Activated T-cell treated with anti-CD3 and anti-CD28 coated beads for 24 hours (primary cell): Measurements from ENCODE around the gene SHISA6.
"Not testable (repeated sequence)": the region's sequence is repeated elsewhere in the genome, so short reads cannot be mapped to it uniquely, and the experiment has no call there.

Source experiments
- DNase-seq: peaks from one replicate; pipeline ENCODE4 v3.0.0-alpha.2; 2020; ENCODE audit warnings: low read depth

Gene SHISA6

DNA sequence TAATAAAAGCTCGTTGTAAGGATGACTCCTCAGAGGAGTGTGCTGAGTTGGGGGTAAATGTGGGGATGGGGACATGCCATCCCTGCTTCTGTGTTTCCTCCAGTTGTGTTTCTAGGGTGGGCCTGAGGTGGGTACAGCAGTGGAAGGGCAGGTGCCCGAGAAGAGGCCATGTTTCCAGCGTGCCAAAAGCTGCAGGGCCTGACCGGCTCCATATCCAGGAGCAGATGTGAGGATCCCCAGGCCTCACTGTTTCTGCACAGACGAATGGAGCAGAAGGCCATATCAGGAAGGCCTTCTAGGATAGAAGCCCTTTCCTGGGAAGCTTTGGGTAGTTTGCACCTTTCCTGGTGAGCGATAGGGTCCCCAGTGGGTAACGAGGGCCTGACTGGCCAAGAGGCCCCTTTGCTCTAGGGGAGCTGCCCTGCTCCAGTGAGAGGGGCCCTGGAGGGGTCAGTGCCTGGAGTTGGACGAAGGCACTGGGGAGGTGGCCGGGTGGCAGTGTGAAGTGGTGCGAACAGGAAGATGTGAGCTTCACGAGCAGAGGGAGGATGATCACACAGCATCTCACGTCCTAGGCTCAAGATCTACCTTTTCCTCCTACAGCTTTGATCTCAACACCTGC lies 62.9 kb downstream of the SHISA6 start:
- no peak for DNase-seq

DNA sequence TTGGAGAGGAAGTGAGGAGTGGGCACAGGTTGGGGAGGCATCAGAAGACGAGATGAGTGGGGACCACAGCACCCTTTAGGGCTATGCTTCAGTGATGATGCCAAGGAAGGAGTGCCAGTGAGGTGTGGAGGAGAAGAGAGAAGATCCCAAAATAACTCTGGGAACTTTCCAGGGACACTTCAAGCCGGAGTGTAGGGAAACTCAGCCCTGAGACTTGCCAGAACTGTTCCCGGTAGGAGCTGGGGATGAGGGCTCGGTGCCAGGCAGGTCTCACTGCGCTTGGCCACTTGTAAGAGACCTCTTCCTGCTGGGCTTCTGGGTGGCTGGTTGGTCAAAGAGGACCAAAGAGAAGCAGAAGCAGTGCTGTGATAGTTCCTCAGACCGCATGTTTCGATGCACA lies 63.6 kb downstream of the SHISA6 start:
- DNase-seq: no peak

- no peak for DNase-seq
Observed at GRCh38 chr17:11305524-11305923, 64.5 kb downstream of the SHISA6 start.

- DNase-seq: no peak
Observed at GRCh38 chr17:11308531-11308930, 67.5 kb downstream of the SHISA6 start.

DNA sequence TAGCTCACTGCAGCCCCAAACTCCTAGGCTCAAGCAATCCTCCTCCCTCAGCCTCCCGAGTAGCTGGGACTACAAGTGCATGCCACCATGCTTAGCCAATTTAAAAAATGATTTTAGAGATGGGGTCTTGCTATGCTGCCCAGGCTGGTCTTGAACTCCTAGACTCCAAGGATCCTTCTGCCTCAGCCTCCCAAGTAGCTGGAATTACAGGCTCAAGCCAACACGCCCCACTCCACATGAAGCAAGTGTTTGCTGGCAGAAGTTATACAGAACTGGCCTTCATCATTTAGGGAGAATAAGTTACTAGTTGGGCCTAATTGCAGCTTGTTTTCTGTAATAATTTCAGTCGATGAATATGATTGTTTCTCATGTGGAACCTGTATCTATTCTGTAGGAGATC lies 68.0 kb downstream of the SHISA6 start:
- DNase-seq: no peak

DNA sequence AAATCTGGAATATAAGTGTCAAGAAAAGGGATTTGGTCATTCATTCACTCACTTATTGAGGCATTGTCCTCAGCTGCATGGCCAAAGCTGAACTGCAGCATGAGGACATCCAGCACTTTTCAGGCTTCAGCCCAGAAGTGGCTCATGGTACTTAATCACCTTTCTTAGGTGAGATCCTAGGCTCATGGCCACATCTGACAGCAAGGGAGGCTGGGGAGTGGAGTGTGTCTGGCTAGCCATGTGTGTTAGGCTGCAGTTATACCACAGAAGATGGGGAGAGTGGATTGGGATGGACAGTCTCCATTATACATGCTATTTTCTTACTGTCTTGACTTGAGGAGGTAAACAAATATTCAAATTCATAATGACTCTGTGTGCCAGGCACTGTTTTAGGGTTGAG lies 68.8 kb downstream of the SHISA6 start:
- DNase-seq: no peak

DNA sequence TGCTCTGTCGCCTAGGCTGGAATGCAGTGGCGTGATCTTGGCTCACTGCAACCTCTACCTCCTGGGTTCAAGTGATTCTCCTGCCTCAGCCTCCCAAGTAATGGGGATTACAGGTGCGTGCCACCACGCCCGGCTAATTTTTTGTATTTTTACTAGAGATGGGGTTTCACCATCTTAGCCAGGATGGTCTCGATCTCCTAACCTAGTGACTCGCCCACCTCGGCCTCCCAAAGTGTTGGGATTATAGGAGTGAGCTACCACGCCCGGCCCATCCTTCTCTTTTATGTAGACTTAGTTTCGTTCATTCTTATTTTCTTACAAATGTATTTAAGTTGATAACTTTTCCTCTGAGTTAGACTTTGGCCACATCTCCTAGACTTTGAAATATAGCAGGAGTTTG lies 75.4 kb downstream of the SHISA6 start:
- DNase-seq: not testable (repeated sequence)

DNA sequence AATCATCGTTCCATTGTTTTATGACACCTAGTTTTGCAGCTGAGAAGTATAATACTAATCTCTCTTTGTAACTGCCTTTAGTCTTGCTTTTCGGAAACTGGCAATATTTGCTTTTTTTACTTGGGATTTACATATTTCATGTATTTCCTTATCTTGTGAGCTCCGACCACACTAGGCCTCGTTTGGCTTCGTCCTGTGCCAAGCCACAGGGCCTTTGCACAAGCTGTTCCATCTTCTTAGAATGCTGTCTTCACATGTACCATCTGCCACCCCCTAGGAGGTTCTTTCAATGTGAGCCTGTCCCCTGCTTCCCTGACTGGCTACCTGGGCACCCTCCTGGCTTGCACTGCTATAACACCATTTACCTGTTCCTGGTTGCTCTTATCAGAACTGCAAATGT lies 77.2 kb downstream of the SHISA6 start:
- no peak for DNase-seq

GRCh38 chr17:11319894-11320293 lies 78.9 kb downstream of the SHISA6 start:
- no peak for DNase-seq

- no peak for DNase-seq
Observed at GRCh38 chr17:11324021-11324420, 83.0 kb downstream of the SHISA6 start.

DNA sequence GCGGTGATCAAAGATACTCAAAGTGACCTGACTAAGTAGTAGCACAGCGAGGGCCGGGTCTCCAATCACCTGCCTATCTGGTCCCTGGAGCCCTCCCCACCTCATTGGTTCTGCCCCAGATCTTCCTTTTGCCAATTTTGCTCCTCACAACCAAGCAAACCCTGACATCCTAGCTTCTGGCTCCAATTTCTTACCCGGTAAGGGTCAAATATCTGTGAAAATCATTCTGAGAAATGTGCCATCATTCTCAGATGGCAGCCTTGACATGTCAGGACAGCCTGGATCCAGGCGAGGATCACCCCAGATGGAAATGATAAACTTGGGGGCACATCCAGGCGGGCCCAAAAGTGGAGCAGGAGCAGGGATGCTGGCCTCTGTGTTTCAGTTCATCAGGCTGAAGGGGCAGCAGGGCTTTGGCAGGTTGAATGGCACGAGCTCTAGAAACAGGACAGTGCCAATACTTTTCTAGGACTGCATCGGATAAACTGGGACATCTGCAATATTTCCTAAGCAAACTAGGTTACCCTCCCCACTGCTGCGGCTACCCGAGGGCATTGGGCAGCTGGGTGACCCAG lies 83.9 kb downstream of the SHISA6 start:
- DNase-seq: no peak

GRCh38 chr17:11326492-11326891 lies 85.5 kb downstream of the SHISA6 start:
- DNase-seq: no peak

GRCh38 chr17:11328770-11329169 lies 87.8 kb downstream of the SHISA6 start:
- no peak for DNase-seq

DNA sequence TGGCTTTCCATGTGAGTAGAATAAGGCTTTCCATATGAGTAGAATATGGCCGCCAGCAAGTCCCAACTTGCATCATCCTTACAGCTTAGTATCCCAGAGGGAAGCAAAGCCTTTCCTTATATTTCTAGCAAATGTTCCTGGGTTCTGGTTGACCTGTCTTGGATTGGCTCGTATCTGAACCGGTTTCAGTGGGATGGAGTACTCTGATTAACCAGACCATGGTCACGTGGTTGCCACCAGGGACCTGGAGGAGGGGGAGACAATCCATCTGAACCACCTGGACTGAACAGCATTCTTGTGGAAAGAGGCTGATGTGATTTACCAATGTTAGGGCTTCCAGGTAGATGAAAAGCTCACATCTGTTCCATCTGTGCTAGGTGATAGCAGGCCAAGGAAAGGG lies 89.0 kb downstream of the SHISA6 start:
- DNase-seq: no peak

- DNase-seq: no peak
Observed at GRCh38 chr17:11330826-11331225, 89.8 kb downstream of the SHISA6 start.

GRCh38 chr17:11331547-11332513 lies 90.8 kb downstream of the SHISA6 start:
- no peak for DNase-seq

DNA sequence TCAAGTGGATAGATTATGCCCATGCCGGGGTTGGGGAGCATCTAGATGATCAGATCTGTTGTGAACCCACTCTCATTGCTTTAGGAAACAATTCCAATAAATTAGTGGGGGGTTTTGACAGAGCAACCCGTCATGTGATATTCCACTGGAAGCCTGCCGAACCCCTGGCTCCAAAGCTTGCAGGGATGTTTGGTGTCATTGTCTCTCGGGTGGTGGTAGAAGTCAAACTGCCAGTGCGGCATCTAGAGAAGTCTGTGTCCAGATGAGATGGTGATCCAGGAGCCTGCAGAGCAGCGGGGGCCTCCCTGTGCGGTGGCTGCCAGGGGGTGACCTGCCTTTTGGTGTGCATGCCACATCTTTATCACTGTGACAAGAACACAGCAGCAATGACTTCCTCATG lies 91.7 kb downstream of the SHISA6 start:
- no peak for DNase-seq

- no peak for DNase-seq
Observed at GRCh38 chr17:11334493-11334892, 93.5 kb downstream of the SHISA6 start.

- DNase-seq: no peak
Observed at GRCh38 chr17:11336290-11336689, 95.3 kb downstream of the SHISA6 start.

GRCh38 chr17:11340803-11341202 lies 99.8 kb downstream of the SHISA6 start:
- no peak for DNase-seq

GRCh38 chr17:11342138-11342537 lies 101.1 kb downstream of the SHISA6 start:
- no peak for DNase-seq

GRCh38 chr17:11349106-11349505 lies 108.1 kb downstream of the SHISA6 start:
- DNase-seq: no peak

- no peak for DNase-seq
Observed at GRCh38 chr17:11351479-11351878, 110.5 kb downstream of the SHISA6 start.
